ENCODE measurements around the gene ARFGAP1.
"Not testable (repeated sequence)": the region's sequence is repeated elsewhere in the genome, so short reads cannot be mapped to it uniquely, and the experiment has no call there.

The ARFGAP1 gene

GRCh38 chr20:63323357-63323981 is 50.9 kb downstream of the ARFGAP1 start:
- no peak for DNase-seq

GRCh38 chr20:63325021-63325471 is 52.4 kb downstream of the ARFGAP1 start:
- no peak for DNase-seq

GRCh38 chr20:63325554-63326313 is 53.1 kb downstream of the ARFGAP1 start:
- DNase-seq = no peak

DNA sequence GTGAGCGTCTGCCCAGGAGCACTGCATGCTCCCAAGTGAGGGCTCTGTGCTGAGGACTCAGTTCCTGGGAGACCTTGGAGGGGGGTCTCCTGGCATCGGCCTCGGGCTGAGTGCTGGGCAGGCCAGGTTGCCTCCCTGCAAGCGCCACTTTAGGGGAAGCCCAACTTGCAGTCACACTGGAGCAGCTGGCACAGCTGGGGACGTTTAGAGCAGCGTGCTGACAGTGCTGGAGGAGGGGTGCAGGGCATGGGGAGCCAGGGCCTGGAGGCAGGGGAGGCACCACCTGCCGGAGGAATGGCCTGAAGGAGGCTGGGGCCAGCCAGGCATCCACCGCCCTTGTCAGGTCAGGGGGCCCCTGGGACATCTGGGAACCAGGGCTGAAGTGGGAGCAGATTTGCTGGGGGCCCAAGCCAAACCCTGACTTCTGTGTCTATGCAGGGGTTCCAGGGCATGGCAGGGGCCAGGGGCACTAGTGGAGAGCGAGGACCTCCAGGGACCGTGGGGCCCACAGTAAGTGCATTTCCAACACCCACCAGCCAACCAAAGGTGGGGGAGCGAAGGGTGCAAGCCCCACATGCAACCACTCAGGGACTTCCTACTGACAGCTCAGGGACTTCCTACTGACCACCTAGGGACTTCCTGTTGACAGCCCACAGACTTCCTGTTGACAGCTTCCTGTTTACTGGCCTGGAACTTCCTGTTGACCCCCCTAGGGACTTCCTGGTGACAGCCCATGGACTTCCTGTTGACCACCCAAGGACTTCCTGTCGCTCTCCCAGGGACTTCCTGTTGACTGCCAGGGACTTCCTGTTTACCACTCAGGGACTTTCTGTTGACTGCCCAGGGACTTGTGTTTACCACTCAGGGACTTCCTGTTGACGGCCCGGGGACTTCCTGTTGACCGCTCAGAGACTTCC is 54.0 kb downstream of the ARFGAP1 start:
- DNase-seq = no peak

- no peak for DNase-seq
These were observed 54.7 kb downstream of the ARFGAP1 start for GRCh38 chr20:63327231-63327745.

- no peak for DNase-seq
These were observed 55.5 kb downstream of the ARFGAP1 start for GRCh38 chr20:63328026-63328700.

DNA sequence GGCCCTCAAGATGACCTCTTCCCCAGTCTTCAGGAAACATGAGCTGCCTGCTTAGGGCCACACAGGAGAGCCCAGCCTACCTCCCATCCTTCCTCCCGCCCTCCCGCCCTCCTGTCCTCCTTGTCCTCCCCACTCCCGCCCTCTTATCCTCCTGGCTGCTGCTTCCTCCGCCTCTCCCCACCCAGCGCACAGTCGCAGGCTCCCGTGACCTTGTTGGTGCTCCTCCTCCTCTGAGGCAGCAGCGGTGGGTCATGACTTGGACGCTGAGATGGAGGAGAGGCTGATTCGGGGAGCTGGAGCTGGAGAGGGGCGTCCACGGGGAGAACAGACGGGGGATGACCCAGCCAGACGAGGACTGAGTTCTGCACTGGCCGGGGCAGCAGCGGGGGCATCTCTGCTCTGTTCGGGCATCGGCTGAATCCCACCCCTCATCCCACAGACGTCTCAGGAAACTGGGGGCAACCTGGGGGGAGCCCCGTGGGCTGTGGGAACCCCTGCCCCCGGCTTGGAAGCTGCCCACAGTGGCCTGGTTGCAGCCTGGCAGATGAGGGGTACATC is 56.2 kb downstream of the ARFGAP1 start:
- DNase-seq = no peak

GRCh38 chr20:63329331-63330083 is 56.9 kb downstream of the ARFGAP1 start:
- no peak for DNase-seq

DNA sequence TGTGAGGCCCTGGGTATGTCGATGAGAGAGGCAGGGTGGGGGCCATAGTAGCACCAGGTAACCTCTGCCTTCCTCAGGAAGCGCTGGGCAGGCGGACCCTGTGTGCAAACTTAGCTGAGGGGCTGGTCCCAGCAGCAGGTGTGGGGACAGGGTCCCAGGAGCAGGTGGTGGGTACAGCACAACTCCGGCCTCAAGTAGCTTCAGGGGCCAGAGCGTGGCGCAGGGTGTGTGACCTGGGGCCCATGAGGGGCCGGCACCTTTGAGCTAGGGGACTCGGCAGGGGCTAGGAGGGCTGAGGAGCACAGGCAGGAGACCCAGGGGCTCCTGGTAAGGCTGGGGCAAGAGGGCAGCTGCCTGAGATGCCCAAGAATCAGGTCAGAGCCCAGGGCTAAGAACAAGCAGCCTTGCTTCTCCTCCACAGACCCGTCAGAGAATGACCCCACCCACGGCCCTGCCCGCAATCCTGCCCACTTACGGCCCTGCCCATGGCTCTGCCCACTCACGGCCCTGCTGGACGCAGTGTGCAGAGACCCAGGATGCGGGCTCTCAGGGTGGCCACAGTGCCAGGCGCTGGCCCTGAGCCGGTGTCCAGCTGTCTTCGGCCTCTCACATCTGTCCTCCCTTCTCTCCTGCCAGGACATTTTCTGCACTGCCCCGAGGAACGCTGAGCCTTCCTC is 57.6 kb downstream of the ARFGAP1 start:
- DNase-seq = no peak

- no peak for DNase-seq
These were observed 58.3 kb downstream of the ARFGAP1 start for GRCh38 chr20:63330940-63331339.

GRCh38 chr20:63331741-63332400 is 59.3 kb downstream of the ARFGAP1 start:
- no peak for DNase-seq

DNA sequence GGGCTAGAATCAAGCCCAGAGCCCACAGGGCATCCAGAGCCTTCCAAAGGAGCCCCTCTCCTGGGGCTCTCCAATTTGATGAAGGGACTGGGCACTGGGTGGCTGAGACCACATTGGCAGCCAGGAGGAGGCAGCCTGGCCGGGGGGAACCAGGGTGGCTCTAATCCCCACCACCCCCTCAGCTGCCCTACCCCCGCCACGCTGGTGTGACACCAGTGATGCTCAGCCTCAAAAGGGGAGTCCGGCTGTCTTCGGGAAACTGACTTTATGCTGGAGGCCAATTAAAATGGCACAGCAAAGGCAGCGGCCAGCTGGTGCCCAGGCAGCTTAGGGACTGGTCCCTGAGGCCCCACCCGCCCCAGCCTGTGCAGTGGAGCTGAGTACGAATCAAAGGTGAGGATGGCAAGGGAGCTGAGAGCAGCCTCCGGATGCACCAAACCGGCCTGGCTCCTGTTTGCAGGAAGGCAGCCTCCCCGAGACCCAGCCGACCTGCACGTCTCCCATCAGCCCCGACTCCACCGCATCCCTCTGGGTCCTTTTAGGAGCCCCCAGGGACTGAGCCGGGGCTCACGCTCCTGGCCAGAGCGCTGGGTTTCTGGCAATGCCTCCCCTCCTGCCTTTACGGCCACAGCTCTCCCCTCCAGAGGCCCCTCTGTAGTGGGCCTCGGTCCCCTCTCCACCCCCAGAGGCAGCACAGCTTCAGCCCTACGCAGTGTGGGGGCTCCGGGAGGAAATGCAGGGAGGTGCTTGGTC is 60.1 kb downstream of the ARFGAP1 start:
- no peak for DNase-seq

- DNase-seq = peak; percentile 19
These were observed 60.7 kb downstream of the ARFGAP1 start for GRCh38 chr20:63333241-63333836.

GRCh38 chr20:63334356-63334755 is 61.7 kb downstream of the ARFGAP1 start:
- DNase-seq = no peak

DNA sequence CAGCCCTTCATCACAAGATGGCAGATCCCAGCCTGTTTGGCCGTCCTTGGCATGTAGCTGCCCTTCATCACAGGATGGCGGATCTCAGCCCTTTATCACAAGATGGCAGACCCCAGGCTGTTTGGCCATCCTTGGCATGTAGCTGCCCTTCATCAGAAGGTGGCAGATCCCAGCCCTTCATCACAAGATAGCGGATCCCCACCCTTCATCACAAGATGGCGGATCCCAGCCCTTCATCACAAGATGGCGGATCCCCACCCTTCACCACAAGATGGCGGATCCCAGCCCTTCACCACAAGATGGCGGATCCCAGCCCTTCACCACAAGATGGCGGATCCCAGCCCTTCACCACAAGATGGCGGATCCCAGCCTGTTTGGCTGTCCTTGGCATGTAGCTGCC is 62.4 kb downstream of the ARFGAP1 start:
- not testable (repeated sequence) for DNase-seq

DNA sequence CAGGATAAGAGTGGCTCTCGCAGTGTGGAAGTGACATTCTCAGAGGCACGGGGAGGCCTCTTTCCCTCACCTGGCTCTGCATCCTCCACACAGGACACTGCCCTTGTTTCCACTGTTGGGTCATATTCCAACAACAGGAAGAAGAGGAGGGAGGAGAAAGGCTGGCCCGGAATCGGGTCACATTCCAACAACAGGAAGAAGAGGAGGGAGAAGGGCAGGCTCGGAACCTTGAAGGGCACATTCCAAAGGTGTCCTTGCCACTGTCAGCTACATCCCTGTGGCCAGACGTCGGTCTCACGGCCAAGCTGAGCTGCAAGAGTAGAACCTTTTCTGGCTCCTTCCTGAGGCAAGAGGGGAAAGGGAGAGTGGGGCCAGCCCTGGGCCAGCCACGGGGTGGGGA is 63.1 kb downstream of the ARFGAP1 start:
- no peak for DNase-seq

DNA sequence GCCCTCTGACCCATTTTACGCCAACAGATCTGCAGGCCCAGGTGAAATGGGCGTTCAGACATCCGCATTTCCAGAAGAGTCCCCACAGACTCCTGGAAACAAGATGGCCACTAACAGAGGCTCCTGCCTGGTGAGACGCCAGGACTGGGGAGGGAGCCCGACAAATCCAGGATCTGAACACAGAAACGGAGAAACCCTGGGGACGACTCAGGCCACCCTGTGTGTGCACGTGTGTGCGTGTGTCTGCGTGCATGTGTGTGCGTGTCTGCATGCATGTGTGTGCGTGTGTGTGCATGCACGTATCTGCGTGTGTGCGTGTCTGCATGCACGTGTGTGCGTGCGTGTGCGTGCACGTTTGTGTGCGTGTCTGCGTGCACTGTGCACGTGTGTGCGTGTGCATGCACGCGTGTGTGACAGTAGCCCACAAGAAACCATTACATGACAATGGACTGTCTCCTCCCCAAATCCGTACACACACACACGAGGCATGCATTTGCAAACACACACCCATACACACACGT is 63.7 kb downstream of the ARFGAP1 start:
- no peak for DNase-seq

DNA sequence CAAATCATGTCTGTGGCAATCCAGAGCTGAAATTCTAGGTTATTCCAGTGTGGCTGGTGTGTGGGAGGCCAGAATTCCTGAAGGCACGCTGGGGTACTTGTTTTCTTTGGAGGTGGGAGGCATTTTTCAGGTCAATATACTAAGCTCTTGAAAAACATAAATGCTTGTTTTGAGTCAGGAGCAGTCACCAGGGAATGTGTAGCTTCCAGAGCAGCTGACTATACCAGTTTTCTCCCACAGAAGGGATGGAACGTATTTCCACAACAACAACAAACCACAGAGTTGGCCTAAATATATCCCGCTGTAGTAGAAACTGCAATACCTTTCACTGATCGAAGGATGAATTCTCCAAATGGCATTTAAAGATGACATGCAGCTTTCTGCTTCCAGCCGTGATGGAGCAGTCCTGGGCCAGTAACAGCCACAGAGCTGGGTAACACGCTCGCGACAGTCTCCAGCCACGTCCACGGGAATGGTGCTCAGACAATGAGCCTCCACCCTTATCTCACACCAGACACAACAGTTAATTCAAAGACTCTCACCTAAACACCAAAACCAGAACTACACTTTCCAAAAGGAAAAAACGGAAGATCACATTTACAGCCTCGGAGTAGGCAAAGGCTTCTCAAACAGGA is 65.3 kb downstream of the ARFGAP1 start:
- DNase-seq = no peak

Data from DMS 273 treated with DMSO at 0.1 percent for 48 hours (cell line).